IPS-NIHi11 (cell line): ENCODE data around the gene NHERF1.
A peak's percentile ranks its signal among the peaks of the same experiment; 100 is the strongest.

Experiments used
- DNase-seq: peaks from one replicate; pipeline ENCODE4 v3.0.0; 2012; ENCODE audit warnings: mixed read lengths, low spot score

NHERF1 gene

DNA sequence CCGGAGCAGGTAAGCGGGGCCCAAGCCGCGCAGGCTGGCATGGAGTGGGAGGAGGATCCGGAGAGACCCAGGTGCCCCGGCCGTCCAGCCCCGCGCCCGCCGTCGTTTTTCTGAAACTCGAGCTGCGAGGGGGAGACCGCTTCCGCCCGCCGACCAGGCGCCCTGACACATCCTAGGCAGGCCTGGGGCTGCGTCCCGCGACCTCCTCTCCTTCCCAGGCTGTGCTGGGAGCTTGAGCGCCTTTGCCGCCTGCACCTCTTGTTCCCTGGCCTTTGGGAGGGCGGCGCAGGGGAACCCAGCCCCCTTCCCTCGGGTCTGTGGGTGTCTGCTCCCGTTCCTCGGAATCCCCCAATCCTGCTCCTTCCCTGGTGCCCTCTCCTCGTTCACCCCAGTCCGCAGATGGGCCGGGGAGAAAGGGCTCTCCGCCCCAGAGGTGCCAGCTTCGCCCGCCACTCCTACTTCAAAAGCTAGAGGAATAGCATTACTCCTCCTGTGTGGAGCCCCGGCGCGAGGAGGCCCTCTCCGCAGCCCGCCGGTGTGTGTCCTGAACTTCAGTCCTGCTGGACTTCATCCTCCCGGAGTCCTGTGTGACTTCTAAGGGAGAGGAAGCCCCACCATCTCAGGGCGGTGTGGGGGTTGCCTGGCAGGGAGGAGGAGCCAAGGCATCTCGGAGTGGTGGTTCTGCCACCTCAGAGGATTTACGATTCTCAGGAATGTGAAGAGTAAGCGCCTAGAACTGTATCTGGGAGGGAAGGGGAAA, 1.0 kb downstream of the NHERF1 start:
- DNase-seq: no peak

DNA sequence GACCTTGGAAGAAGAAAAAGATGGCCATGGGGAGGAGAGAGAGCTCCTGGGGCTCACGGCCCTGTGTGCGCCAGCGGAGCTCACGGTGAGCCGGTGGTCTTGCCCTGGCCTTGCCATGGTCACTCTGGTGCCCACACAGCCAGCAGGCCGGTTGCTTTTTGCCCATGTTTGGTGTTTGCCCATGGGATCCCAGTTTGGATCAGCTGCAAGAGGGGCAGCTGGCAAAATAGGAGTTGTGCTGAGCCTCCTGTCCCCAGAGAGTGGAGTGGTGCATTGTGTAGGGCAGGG, 1.6 kb downstream of the NHERF1 start:
- no peak for DNase-seq

DNA sequence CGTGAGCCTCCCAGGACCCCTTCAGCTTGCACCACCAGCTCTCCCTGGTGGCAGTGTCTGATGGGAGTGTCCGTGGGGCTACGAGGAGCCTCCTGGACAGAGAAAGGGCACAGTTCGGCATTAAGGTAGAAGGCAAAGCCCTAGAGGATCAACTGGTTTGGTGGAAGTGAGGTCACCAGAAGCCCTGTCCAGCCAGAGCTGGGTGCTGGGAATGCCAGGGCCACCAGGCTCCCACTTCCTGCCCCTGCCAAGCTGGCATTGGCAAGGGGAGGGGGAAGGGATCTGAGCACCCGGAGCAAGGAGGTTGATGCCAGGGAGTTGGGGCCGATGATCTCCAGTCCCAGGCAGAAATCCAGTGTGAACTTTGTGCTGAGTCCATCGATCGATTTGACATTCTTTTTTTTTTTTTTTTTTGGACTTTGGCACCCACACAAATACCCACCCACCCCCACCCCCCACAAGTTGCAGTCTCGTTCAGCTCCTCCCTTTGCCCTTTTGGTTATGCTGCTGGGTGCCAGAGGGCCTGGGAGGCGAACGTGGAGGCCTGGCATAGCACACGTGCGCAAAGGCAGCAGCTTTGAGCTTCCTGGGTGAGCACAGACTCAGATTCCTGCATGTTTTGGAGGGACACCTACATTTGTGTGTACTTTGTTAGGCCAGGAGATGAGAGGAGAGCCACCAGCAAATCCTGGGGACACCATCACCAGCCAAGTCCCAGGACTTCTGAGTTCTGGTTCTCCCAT, 2.1 kb downstream of the NHERF1 start:
- DNase-seq: no peak

DNA sequence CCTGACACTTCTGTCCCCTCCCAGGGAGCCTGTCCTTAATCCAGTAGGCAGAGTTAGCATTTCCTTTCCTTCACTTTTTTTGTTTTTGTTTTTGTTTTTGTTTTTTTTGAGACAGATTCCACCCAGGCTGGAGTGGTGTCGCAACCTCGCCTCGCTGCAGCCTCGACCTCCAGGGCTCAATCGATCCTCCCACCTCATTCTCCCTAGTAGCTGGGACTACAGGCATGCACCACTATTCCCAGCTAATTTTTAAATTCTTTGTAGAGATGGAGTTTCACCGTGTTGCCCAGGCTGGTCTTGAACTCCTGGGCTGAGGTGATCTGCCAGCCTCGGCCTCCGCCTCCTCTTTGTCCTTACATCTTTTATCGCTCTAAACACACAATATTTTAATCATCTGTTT, 4.0 kb downstream of the NHERF1 start:
- no peak for DNase-seq

DNA sequence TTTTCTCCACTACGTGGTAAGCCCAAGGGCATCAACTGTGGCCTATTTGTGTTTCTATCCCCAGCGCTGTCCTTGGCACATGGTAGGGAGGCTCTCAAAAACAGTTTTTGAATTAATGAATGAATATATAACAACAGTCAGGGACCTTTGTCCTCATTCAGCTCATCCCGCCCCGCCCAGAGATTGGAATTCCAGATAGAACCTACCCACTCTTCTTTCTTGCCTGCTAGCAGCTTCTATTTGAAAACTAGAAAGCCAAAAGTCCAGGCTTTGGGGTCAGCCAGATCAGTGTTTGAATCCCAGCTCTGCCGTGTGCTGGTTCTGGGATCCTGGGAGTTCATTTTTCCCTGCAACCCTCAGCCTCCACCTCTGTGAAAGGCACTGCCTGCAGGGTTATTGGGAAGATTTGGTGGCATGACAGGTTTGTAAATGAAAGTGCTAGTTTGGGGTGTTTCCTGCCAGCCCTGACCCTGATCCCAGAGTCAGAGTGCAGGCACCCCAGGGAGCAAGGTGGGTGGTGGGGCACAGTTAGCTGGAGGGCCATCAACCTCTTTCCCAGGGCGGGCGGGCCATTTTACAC, 4.5 kb downstream of the NHERF1 start:
- DNase-seq: no peak

DNA sequence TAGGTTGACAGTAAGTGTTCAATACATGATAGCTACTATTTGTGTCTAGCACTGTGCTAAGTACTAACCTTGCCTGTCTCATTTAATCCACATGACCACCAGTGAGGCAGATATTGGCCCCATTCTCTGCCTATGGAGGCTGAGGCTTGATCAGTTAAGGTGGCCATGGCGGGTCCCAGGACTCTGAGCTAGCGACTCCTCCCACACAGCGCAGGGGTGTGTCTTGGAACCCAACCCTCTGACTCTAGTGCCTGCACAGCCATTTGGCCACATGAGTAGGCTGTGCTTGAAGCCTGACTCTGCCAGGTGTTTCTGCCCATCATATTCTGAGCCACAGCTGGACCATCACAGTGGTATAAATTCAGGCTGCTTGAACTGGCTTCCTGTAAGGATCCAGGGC, 6.4 kb downstream of the NHERF1 start:
- no peak for DNase-seq

DNA sequence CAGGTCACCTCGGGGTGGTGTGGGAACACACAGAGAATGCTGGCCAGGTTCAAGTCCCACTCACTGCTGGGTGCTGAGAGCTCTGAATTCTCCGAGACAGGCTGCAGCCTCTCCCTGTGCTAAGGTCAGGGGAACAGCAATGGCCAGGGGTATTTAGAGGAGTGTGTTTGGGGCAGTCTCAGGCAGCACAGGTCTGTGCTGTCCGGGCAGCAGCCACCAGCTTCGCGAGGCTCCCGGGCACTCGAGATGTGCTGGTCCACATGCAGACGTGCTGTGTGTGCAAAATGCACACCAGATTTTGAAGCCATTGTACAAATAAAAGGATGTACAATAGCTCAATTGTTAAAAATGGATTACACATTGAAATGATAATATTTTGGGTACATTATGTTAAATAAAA, 7.1 kb downstream of the NHERF1 start:
- no peak for DNase-seq

DNA sequence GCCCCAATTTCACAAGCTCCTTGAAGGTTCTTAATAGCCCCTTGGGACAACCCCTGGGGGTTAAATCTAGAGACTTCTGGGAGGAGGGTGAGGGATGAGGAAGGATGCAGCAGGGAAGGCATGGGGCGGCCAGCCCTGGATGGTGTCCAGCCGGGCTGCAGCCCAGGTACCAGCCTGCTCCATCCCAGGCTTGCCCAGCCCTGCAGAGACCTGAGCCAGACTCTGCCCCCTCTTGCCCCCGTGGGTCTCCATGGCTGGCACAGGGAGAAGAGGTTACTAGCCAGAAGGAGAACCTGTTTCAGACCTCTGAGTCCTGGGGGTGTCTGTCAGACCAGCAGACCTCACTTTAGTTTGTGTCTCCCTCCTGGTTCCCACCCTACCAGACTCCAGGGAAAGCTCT, 8.5 kb downstream of the NHERF1 start:
- no peak for DNase-seq

DNA sequence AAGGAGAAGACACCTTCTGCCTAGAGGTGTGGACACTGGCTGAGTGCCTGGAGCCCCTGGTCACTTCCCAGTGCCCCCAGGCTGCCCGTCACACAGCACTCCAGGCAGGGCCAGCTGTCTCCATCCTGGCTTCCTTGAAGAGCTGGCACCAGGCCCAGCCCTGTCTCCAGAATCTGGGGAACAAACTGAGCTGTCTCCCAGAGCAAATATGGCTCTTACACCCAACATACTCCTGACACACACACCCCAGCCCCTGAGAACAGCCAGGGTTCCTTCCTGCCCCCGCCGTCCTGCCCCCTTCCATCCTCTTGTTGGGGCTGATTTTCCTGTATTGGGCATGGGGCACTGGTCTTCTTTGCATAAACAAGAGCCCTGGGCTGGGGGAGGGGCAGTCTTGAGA, 9.1 kb downstream of the NHERF1 start:
- DNase-seq: no peak

DNA sequence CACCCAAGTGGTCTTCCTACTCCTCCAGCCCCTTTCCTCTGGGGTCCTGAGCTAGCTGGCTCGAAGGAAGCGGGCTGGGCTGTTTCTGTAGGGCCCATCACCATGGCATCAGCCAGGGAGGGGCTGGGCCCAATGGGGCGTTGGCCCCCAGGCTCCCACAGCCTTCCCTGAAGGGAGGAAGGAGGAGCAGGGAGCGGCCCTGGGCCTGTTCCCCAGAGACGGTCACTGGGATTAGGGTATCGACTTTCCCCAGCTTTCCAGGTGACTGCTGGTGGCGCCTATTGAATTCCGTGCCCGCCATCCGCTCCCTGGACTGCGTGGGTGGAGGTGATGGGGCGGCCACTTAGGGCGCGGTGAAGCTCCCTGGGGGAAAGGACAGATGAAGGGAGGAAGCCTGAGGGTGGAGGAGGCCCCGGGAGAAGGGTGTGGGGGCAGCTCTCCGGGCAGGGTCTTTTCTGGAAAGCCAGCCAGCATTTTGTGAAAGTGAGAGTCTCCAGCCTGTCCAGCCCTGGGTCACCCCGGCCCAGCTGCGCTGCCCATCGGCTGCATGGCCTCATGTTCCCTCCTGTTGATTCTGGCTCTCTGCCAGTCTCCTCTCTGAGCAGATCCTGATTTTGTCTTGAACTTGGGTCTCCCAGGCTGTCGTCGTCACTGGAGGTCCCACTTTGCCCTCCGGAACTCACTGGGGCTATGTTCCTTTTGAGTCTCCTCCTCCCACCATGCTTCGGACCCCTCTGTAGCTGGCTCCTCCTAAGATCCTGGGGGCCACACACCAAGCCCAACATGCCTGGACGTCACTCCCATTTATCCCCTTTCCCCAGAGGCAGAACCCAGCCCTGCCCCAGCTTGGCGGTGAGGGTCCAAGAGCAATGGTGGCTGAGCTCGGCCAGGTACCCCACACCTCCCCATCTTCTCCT, 9.8 kb downstream of the NHERF1 start:
- no peak for DNase-seq

DNA sequence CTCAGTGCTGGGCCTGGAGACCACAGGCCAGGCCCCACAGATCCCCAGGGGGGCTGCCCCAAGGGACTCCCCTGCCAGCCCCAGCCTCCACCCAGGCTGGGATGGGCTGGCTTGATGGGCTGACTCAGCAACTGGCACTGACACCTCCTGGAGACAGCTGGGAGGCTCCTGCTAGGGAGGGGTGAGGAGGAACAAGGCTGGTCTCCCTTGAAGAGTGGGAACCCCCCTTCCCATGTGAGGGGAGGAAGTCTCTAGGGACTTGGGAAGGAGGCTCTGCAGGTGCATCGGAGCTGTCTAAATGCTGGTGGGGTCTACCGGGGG, 10.4 kb downstream of the NHERF1 start:
- no peak for DNase-seq

DNA sequence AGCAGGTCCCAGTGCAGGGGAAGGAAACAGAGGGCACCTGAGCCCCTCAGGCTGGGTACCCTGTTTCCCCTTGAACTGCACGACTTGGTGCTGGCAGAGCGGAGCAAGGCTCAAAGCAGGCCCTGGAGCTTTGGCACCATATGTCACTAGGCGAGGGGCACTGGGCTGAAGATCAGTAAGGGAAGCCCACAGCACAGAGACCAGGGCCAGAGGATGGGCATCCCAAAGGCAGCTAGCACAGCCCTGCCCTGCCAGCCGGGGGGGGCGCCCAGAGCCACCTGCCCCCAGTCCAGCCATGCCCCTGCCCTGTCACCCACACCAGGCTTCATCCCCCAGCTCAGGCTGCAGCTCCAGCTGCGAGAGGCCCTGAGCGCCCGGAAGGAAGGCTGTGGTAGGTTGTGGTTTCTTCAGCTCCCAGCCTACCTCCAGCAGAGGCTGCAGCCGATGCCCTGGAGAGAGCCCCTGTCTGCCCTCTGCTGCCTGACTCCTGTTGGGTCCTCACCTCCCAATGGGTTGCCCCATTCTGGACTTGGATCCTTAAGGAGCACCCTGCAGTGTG, 10.9 kb downstream of the NHERF1 start:
- no peak for DNase-seq

DNA sequence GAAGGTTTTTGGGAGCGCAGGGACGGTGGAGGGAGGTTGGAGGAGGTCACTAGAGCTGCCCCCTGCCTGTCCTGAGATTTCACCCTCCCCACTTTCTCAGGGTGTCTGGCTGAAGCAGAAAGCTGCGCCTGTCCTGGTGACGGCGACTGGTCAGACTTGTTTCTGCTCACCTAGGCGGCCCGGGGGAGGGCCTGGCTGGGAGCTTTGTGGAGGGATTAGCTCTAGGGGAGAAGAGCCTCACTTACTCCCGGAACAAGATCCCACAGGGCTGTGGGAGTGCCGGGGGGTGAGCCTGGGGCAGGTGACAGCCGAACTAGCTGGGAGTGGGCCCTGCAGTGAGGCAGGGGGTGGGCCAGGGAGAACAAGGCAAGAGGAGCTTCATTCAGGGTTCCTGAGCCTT, 11.5 kb downstream of the NHERF1 start:
- DNase-seq: peak; percentile 83

DNA sequence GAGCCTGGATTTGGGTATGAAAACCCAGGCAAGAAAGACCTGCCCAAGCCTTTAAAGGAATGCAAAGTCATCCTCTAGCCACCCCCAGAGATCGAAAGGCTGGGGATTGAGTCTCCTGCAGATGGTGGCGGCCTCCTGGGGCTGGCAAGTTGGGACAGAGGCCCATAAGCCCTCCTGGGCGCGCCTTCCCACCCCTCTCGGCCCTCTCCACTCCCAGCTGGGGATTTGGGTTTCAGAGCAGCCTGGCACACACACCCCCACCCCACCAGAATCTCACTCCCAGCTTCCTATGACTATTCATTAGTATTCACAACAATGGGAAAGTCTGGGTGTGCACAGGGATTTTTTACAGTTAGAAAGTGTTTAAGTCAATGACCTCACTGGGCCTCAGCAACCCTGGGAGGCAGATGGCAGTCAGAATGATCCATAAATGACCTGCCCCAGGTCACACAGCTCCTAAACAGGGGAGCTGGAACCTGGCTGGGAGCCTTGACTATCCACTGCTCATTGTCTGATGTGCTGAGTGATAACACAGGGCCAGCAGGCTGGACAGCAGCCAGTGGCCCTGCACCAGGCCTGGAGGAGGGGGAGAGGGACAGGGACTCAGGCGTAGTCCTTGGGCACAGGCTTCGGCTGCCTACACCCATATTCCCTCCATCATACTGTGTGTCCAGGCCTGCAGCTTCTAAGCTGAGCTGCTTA, 12.1 kb downstream of the NHERF1 start:
- no peak for DNase-seq

DNA sequence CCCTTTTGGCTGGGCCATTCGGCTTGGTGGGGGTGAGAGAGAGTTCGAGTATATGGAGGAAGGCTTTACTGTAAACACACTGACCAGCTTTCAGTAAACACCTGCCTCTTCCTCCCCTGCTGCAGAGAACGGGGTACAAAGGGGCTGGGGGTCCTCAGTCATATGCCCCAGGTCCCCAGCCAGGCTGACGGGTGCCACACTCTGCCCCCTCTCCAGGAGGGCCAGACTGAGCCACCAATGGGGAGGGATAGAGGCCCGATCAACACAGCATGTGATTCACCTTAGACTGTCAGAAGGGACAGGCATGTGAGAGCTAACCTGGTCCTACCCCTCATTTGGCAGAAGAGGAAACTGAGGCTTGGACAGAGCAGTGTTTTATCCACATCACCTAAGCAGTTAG, 13.0 kb downstream of the NHERF1 start:
- no peak for DNase-seq

DNA sequence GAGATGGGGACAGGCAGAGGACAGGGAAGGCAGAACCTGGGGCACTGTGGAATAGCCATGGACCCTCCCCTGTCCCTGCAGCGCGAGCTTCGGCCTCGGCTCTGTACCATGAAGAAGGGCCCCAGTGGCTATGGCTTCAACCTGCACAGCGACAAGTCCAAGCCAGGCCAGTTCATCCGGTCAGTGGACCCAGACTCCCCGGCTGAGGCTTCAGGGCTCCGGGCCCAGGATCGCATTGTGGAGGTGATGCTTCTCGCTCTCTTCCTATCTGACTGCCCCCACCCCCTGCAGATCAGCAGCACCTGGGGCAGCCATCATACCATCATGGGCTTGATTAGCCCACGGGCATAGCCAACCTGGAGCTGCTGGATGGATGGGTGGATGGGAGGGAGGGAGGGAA, 13.5 kb downstream of the NHERF1 start:
- DNase-seq: no peak

DNA sequence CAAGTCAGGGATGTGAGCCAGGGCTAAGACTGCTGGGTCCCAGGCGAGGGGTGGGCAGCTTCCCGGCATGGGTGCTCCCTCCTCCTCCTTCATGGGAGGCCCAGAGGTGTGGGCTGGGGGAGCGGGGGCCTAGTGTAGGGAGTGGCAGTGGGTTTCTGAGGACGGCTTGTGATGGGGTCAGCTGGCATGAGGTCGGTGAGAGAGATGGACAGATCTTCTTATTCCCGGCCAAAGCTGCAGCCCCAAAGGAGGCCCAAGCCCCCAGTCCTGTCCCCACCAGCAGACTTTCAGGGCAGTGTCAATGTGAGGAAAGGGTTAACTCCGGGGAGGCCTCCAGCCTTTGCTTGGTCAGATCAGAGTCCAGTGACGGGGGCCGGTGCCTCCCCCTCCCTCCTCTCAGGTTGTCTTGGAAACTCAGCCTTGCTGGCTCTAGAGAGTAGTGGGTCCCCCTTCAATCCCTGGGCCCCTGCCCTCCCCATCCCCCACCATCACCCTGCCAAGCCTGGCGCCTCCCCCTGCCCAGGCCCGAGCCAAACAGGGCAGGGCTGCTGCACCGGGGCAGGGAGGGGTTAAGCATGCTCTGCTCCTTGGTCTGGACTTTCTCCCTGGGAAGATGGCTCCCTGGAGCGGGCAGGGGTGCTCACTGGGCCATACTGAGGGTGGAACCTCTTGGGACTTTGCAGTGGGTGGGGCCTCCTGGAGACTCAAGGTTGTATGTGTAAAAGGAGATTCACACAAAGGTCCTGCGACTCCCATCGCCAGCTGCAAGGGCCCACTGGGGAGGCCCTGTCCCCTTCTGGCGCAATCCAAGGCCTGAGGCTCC, 15.3 kb downstream of the NHERF1 start:
- peak; percentile 71 for DNase-seq

DNA sequence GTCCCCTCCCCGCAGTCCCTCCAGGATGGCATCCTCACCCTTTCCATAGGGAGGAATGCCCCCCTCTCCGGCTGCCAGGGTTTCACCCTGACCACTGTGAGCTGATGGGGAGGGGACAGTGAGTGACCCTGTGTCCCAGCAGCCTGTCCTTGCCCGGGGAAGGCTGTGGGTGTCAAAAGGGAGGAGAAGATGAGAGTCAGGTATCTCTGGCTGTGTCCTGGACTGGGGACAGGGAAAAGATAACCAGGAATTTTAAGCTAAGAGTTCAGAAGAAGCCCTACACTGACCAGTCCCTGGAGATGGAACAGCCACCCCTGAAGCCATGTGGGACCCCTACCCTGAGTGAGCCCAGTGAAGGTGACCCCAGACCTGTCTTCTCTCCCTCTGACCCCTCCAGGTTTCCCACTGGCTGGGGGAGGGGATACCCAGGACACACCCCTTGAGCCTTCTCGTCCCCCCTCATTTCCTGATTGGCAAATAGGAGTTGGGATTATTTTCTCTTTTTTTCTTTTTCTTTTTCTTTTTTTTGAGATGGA, 16.4 kb downstream of the NHERF1 start:
- no peak for DNase-seq

DNA sequence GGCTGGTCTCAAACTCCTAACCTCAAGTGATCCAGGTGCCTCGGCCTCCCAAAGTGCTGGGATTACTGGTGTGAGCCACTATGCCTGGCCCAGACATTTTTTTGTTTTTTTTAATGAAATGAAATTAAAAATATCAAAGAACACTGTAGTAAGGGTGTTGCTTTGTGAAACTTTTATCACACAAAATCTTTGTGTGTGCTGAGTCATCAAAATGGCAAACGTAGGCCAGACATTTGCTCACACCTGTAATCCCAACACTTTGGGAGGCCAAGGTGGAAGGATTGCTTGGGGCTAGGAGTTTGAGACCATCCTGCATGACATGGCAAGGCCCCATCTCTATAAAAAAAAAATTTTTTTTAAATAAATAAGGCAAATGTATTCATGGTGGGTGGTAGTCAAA, 18.0 kb downstream of the NHERF1 start:
- DNase-seq: no peak

DNA sequence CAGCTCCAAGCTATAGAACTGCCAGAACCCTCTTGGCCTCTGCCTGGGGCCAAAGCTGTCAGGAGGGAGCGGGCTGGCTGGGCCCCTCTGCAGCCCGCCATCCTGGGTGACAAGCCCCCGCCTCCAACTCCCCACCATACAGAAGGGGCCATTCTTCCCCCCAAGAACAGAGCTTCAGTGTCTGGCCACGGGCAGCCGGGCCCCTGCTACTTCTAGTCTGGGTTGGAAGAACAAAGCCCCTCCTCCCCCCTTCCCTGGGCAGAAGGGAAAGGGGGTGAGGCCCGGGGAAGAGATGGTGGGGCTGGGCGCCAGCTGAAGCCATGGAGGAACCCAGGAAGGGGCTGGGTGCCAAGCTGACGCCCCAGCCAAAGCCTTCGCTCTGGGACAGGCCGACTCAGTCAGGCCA, 18.7 kb downstream of the NHERF1 start:
- no peak for DNase-seq
